ENCODE results near the gene PRKG1. TPM values are rescaled to one million over a fixed set of nuclear protein-coding genes. Genes with fewer than 3 reads are reported as not detected.

The PRKG1 gene
- total RNA-seq, 2 donors from 2014 or later, result 1.3 to 2.7 TPM

DNA sequence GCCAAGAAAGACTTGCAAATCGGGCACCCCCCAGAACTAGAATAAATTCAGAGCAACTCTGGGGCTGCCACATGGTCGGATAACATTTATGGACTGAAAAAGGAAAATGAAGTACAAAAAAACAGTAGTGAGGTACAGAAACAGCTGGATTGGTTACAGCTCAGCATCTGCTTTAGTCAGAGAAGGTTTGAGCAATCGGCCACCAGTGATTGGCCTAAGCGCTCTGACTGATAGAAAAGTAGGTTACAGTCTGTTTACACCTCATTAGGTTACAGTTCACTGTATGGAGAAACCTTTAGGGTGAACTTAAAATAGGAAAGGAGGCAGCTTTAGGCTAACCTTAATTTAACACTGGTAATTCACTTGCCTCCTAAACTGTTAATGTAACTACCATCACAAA, 1137.8 kb downstream of the PRKG1 start:
- Histone ChIP-seq H3K9ac (ENCODE audit: extremely low read depth, low read length, poor library complexity, severe bottlenecking) (no peak overlapping the region), H3K4me3 (ENCODE audit: low read length) (no peak overlapping the region), H3K27me3 (ENCODE audit: control insufficient read depth, insufficient read depth, low read length, poor library complexity, severe bottlenecking) (no peaks in the 10 kb centered on the region), H3K36me3 (ENCODE audit: control insufficient read depth, insufficient read depth, low read length) (no peaks in the 10 kb centered on the region), H3K9me3 (ENCODE audit: control insufficient read depth, low read length) (no peaks in the 10 kb centered on the region), H3K27ac (ENCODE audit: low read depth, low read length) (no peak overlapping the region), H3K4me1 (ENCODE audit: control insufficient read depth, insufficient read depth, low read length) (no peaks in the 10 kb centered on the region)
- H3K4me1 Mint-ChIP-seq, result peaks cover 8% of the 10 kb centered on the region
- DNase-seq, result peak; percentile 56
- no peaks in the 10 kb centered on the region for H3K27me3 Mint-ChIP-seq (ENCODE audit: insufficient read depth)
- 80 to 84% methylated on average over 4 of the region's 4 CpGs for WGBS, 2 experiments (ENCODE audit: insufficient coverage in 1 of 2, insufficient read length in 1 of 2)
- TF ChIP-seq CTCF (conservative IDR thresholded peaks at IDR 0.05), result no peak
- no peak overlapping the region for H3K27ac Mint-ChIP-seq
- no peaks in the 10 kb centered on the region for H3K9me3 Mint-ChIP-seq
- H3K36me3 Mint-ChIP-seq (ENCODE audit: low read depth), result no peaks in the 10 kb centered on the region
- no peak overlapping the region for H3K4me3 Mint-ChIP-seq

DNA sequence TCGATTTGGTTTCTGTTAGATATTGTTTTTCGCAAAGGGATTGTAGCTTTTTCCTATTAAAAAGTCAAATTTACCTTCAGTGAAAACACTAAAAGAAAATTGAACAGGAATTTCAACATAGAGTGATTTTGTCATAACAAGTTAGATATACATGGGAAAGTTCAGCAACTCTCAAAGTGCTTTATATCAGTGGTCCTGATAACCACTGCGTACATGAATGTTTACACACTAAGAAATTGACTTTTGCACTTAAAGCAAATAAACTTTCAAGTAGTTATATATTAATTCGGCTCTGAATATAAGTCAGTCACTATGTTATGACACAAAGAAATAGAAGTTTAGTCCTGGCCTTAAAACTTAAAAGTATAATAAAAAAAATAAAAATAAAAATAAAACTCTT, 1138.5 kb downstream of the PRKG1 start:
- H3K27me3 ChIP-seq (ENCODE audit: control insufficient read depth, insufficient read depth, low read length, poor library complexity, severe bottlenecking), result no peaks in the 10 kb centered on the region
- no peak overlapping the region for H3K27ac ChIP-seq (ENCODE audit: low read depth, low read length)
- no peak overlapping the region for H3K9ac ChIP-seq (ENCODE audit: extremely low read depth, low read length, poor library complexity, severe bottlenecking)
- Mint-ChIP-seq H3K4me3 (no peak overlapping the region), H3K27me3 (ENCODE audit: insufficient read depth) (no peaks in the 10 kb centered on the region), H3K4me1 (peaks cover 8% of the 10 kb centered on the region), H3K9me3 (no peaks in the 10 kb centered on the region), H3K27ac (no peak overlapping the region), H3K36me3 (ENCODE audit: low read depth) (no peaks in the 10 kb centered on the region)
- H3K4me1 ChIP-seq (ENCODE audit: control insufficient read depth, insufficient read depth, low read length), result no peaks in the 10 kb centered on the region
- H3K4me3 ChIP-seq (ENCODE audit: low read length), result no peak overlapping the region
- no peaks in the 10 kb centered on the region for H3K9me3 ChIP-seq (ENCODE audit: control insufficient read depth, low read length)
- DNase-seq, result no peak
- TF ChIP-seq CTCF (conservative IDR thresholded peaks at IDR 0.05), result no peak
- no peaks in the 10 kb centered on the region for H3K36me3 ChIP-seq (ENCODE audit: control insufficient read depth, insufficient read depth, low read length)
- WGBS, 2 experiments (ENCODE audit: insufficient coverage in 1 of 2, insufficient read length in 1 of 2), result 80 to 100% methylated on average over 2 to 3 of the region's 4 CpGs

- 86% methylated on average over 3 of the region's 3 CpGs; no CpG with 5 or more reads in 1 of the 2 experiments for WGBS, 2 experiments (ENCODE audit: insufficient coverage in 1 of 2, insufficient read length in 1 of 2)
- H3K36me3 ChIP-seq (ENCODE audit: control insufficient read depth, insufficient read depth, low read length), result no peaks in the 10 kb centered on the region
- TF ChIP-seq CTCF (conservative IDR thresholded peaks at IDR 0.05), result no peak
- Mint-ChIP-seq H3K36me3 (ENCODE audit: low read depth) (no peaks in the 10 kb centered on the region), H3K9me3 (no peaks in the 10 kb centered on the region), H3K4me1 (peaks cover 8% of the 10 kb centered on the region), H3K4me3 (no peak overlapping the region), H3K27ac (peak overlapping the region; percentile 6), H3K27me3 (ENCODE audit: insufficient read depth) (no peaks in the 10 kb centered on the region)
- H3K9me3 ChIP-seq (ENCODE audit: control insufficient read depth, low read length), result no peaks in the 10 kb centered on the region
- no peaks in the 10 kb centered on the region for H3K27me3 ChIP-seq (ENCODE audit: control insufficient read depth, insufficient read depth, low read length, poor library complexity, severe bottlenecking)
- H3K4me3 ChIP-seq (ENCODE audit: low read length), result no peak overlapping the region
- H3K4me1 ChIP-seq (ENCODE audit: control insufficient read depth, insufficient read depth, low read length), result no peaks in the 10 kb centered on the region
- H3K9ac ChIP-seq (ENCODE audit: extremely low read depth, low read length, poor library complexity, severe bottlenecking), result no peak overlapping the region
- H3K27ac ChIP-seq (ENCODE audit: low read depth, low read length), result no peak overlapping the region
- peak; percentile 60 for DNase-seq
Measured at GRCh38 chr10:52213321-52213752, 1139.0 kb downstream of the PRKG1 start.
